ENCODE measurements around the gene MSMB. TPM values are rescaled to one million over a fixed set of nuclear protein-coding genes. Genes with fewer than 3 reads are reported as not detected.

The MSMB gene
- total and polyA plus RNA-seq, 9 of the 15 experiments (the other 6 are each of a cell fraction or from before 2014, with no cell fraction given), result 0.21 to 0.60 TPM; not detected in 7

GRCh38 chr10:46068905-46069304 lies 22.8 kb upstream of the MSMB start (continued):
- no peak for TF ChIP-seq CHD7 (IDR thresholded peaks at IDR 0.05; ENCODE audit: low read depth, low read length)
- no peak for TF ChIP-seq NFYB (IDR thresholded peaks at IDR 0.05; ENCODE audit: extremely low read depth, insufficient read length)
- TF ChIP-seq BDP1 (IDR thresholded peaks at IDR 0.05; ENCODE audit: insufficient read depth, insufficient read length), result no peak
- TF ChIP-seq GATAD2A (IDR thresholded peaks at IDR 0.05), result no peak
- no peak for TF ChIP-seq ZNF217 (CRISPR knock-in tag; IDR thresholded peaks at IDR 0.05)
- no peak for TF ChIP-seq SMARCC2 (IDR thresholded peaks at IDR 0.05; ENCODE audit: low read depth)
- TF ChIP-seq GABPB2 (CRISPR knock-in tag; conservative IDR thresholded peaks at IDR 0.05), result no peak
- no peak for TF ChIP-seq TCFL5 (CRISPR knock-in tag; conservative IDR thresholded peaks at IDR 0.05)
- no peak for TF ChIP-seq PBX2 (CRISPR knock-in tag; IDR thresholded peaks at IDR 0.05; ENCODE audit: low read depth)
- no peak for TF ChIP-seq PBX2 (tag; conservative IDR thresholded peaks at IDR 0.05; ENCODE audit: low read depth)
- TF ChIP-seq RBBP5 (IDR thresholded peaks at IDR 0.05; ENCODE audit: borderline replicate concordance, insufficient read depth, low read length, poor library complexity, severe bottlenecking), result no peak
